GM19043 (cell line): ENCODE data around the gene PYROXD2.

Experiments
- ATAC-seq: cut with Tn5 transposase; IDR thresholded peaks from one replicate; pipeline ENCODE4 v1.9.1; 2021; ENCODE audit warnings: low read depth; ENCODE audit not compliant: unreplicated experiment

Gene PYROXD2

DNA sequence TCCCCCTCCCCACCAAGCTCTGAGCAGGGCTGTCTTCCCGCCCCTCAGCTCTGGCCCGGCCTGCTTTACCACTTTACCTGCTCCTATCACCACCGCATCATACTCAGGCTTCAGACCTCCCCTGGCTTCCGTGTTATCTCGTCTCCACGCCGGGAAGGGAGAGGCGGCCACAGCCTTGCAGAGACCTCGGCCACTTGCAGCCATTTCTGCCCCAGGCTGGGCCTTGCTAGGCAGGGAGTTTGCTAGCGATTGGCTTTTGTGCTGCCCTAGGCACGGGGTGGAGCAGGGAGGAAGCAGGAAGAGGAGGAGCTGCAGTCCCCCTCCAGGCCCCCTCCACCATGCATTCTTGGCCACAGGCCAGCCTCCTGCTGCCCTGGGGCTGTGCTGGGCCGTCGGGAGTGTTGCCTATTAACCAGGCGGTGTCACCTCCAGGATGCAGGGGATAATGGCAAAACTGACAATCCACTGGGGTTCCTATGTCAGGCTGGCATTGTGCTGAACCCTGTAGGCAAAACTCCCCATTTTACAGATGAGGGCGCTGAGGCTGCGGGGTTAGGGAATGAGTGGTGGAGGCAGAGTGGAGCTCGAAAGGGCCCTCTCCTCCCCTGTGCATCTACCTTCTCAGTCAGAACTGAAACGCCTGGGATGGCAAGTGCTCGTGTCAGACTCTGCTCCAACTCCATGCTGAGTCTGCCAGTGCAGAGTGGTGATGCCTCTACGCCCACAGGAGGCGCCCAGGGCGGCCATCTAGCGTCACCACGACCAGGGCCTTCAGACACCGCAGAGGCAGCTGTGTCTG lies at the start of gene PYROXD2:
PYROXD2 (minus strand) TSS at position 251 of the 799 bp plus-strand sequence; CDS start at position 204, 47 bp downstream.
- peak; percentile 62 for ATAC-seq

DNA sequence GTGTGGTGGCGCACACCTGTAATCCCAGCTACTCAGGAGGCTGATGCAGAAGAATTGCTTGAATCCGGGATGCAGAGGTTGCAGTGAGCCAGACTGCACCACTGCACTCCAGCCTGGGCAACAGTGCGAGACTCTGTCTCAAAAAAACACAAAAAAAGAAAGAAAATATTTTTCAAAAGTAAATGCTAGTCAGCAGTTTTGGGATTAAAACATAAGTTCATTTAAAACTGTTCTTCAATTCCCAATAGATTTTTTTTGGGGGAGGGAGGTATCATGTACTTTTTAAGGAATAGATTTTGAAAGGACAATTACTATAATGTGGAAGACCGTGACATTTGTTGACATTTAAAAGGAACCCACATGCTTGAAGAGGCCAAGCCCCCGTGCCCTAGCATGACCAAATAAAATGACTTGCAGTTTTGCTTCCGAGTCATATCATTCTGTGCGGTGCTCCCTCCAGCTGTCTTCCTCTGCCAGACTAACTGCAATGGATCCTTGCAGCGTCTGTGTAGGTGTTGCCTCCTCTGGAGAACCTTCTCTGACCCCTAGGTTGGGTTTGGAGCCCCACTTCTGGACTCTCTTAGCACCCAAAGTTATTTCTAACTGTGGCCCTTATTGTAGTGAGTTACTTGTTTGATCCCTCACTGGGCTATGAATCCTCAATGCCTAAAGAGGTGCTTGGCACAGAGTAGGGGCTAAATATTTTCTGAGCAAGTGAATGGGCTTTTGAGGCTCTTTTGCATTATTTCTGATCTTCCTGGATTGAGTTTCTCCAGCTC lies 49.2 kb upstream of the PYROXD2 start:
- ATAC-seq: no peak

DNA sequence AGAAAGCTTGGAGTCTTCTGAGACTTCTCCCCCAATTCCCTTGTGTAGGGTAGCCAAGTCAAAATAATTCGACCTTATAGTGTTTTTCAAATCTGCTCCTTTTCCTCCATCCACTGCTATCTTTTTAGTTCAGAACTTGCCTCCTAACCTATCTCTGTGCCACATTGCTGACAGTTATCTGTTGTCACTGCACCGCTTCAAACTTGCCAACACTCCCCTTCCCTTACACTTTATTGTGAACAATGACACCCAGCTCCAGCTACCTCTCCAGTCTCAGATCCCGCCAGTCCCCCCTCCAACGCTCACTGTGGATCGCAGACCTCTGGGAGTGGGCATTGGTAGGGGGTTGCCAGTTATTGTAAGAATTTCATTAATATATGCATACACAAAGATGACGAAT lies 48.0 kb upstream of the PYROXD2 start:
- no peak for ATAC-seq

DNA sequence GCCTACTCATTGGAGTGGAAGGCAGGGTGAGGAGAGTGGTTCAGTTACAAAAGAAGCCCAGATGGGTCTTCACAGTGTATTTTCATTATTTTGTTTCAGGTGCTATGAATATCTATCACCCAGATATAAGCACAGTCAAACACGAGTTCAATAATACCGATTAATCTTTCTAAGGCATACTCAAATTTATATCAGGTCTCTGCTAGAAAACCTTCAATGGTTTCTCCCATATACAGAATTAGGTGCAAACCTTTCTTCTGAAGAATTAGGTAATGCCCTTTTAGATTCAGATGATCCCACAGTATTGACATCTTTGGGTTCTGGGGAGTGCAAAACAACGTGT lies 46.5 kb upstream of the PYROXD2 start:
- no peak for ATAC-seq

DNA sequence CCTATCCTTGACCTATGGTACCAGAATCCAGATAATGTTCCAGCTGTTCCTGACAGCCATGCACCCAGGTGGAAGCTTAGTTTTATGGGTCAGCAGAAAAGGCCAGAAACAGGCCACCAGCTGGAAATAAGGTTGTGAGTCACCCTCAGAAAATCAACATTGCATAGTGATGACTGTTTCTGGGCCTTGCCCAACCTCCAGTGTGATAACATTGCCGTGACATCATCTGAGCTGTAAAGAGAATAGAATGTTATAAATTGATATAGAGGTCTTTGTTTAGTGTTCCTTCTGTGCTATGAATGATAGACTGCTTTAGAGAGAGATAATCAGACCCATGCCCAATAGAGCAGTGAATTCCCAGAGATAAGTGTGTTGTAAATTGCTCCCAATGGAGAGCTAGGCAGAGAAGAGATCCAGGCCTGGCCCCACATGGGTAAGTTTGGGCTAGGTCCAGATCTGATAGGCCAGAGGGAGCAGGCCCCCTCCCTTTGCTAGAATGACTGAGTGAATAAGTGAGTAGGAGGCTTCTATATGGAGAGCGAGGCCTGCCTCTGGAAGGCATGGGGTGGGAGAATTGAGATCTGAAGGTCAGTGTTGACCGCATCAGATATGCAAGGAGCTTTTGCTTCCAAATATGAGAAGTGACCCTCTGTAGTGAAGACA lies 46.0 kb upstream of the PYROXD2 start:
- no peak for ATAC-seq

DNA sequence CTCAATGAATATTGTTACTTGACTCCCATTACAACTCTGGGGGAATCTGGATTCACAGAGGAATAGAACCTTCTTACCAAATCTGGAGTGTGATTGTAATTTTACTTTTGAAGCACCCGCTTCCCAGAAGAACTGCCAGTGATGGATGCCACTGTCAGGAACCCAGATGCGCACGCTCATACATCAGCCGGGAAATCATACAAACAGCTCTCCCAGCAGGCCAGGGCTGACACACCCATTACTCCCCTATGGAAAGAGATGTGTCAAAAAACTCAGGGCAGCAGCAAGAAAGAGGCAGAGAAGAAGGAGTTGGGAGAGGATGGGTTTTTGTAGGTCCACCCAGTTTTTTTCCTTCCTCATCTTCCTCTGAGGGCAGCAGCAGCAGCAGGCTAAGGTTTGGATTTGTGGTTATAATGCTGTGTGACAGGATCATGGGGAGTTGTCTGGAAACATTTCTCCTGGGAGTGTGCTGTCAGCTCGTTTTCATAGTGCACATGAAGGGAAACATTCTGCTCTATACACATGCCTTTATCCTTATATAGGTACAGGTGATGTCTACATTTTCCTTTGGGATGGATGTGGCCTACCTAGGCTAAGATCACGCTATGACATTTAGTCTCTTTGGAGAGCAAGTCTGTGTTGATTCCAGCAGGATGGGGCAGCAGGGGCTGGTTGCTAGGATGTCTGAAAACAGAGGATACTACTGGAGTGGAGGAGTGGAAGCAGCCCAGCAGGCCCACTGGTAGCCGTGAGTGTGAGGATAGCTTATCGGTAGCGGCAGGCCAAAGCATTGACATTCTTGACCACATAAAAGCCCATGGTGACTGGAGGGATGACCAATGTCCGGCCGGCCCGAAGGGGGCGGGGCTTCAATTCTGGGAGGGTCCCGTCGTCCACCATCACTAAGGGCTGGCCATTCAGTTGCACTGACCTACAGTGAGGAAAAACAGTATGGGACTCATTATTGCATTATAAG lies 44.1 kb upstream of the PYROXD2 start:
- no peak for ATAC-seq

DNA sequence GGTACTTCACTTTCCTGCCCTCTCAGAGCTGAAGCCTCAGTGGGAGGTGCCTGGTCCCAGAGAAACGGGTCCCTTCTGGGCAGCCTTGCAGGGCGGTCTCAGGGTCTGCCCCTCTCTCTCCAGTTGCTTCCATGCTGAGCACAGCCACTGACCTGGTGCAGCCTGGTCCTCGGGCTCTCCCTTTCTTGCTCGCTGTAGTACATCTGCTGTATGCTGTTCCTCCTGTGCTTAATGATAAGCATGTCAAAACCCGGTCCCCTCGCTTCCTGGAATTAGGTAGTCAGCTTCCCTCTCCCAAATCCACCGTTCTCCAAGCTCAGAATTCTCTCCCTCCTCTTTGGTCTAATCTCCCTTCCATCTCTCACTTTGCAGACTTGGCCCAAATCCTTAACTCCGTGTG lies 42.7 kb upstream of the PYROXD2 start:
- ATAC-seq: no peak

DNA sequence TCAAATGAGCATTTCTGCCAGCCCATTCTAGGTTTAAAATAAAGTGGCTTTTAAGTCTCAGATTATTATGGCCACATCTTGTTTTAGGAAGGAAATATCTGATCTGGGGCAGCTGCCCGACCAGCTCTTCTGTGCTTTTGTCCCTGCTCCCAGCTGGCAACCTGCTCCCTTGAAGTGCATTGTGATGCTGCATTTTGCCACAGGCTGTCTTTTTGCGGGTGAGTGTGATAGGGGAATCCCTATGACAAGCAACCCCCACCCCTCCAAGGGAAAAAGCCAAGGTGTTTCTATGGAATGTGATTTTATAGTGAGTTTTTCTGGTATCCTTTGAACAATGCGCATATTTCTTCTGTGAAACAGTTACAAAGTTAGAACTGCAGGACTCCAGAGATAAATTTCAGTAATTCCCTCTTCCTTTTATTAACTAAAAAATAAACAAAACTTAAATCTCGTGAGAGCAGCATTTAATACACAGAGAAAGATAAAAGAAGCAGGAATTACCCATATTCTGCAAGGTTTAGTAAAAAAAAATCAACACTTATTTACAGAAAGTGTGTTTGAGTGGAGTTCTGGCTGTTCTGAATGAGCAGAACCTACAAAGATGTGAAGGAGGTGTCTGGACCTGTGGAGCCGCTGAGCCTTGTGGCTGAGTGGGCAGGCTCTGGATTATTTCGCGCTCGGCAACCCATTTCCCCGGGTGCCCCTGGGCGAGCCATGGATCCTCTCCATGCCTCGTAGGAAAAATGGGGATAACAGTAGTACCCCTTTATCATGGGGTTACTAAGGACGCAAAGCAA lies 41.9 kb upstream of the PYROXD2 start:
- ATAC-seq: no peak

DNA sequence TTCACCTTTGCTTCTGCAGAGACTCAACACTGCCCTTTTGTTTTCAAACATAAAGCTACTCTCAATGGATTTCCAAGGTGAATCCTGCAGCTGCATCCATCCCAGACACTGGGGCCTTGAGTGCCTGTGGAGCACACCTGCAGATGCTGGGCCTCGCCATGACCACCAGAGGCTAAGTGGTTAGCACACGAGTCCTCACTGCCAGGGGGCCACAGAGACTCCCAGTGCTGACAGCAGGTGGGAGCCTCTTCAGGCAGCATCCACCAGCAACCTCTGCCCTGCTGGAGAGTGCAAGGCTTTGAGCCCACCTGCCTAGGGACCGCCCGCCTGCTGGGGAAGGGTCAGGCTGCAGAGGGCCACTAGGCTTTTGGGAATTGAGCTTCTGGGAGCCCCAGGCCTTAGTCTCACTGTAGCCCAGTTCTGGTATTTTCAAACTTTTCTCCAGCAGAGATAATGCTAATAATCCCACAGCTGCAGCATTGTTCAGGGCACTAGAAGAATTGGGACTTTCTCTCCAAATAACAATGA lies 41.1 kb upstream of the PYROXD2 start:
- no peak for ATAC-seq

DNA sequence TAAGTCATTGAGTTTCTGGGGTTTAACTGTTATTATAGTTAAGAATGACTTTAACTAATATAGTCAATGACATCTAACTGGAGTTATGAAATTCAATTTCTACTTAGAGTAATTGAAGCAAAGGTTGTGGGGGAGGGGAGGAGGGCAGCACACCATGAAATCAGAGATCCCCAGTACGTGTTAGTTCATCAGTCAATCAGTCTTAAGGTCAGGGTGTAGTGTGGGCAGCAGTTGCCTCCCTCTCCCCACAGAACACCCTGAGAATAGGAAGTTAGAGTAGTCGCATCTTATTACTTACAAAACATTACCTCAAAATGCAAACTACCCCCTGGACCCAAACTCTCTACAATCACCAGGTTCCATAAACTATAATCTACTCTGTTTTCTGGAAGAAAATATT lies 38.7 kb upstream of the PYROXD2 start:
- ATAC-seq: no peak

DNA sequence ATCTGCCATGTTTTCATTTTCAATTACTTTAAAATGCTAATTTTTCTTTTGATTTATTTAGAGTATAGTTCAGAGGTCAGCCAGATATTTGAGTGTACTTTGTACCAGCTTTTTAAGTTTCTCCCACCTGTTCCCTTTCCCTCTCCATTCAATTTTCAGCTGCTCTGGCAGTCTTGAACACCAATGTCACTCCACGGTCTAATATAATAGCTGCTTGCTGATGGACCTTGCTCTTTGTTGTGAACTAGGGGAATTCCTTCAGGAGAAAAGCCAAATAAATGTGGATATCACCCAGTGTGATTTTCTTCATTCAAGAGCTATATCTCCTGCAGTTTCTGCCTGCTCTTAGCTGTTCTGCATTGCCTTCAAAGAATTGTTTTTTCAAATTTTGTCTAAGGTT lies 35.6 kb upstream of the PYROXD2 start:
- no peak for ATAC-seq

DNA sequence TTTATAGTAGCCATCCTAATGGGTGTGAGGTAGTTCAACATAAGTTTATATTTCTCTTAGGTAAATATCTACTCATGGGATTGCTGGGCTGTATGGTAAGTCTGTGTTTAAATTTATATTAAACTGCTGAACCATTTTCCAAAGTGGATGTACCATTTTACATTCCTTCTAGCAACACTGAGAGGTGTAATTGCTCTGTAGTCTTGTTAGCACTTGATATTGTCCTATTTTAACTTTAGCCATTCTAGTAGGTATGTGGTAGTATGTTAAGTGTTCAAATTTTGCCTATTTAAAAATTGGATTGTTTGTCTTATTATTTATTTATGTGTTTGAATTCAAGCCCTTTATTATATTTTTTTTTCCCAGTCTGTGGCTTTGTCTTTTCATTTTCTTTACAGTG lies 34.3 kb upstream of the PYROXD2 start:
- ATAC-seq: no peak

DNA sequence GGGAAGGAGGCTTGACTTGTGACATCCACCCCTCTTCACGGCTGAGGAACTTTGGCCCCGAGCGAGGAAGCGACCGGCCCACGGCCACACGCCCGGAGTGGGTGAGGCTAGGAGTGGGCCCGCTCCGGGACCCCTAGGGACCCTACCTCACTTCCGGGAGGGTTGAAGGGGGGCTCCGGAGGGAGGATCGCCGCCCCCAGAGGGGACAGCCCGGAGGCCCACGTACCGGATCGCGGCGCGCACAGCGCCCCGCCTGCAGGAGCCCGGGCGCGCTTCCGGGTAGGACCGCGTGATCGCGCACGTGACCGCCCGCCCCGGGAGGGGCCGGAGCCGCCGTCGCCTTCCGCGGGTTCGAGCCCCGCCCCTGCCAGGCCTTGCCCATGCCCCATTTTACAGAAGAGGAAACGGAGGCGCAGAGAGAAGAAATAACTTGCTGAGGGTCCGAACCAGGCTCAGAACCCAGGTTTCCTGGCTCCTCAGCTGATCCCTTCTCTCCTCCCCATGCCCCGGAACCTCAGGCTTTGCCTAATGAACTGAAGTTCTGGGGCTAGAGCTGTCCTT lies 31.8 kb upstream of the PYROXD2 start, which contains the start of gene HPS1:
HPS1 (minus strand) TSS at position 275 of the 561 bp plus-strand sequence. CDS start 3,695 bp downstream, outside the sequence.
- peak; percentile 86 for ATAC-seq

DNA sequence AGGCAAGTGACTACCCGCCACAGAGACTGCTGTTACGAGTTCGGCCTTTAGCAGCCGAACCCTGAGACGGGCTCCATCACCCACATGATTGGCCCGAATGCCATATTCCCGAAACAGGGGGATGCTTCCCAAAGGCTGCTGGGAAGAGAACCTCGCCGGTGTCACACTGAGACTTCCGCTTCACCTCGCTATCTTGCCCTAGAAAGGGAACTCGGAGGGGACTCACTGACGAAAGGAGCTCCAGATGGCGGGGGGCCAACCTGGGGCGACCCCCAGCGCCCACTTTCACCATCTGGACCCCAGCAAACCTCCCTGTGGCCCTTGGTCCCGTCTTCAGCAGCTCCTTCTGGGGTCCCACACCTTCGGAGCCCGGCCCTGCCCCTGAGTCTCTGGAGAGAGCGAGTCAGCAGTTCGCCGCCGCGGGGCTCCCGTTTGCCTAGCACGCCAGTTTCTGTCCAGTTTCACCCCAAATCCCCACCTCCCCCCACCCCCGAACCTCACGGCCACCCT lies 31.2 kb upstream of the PYROXD2 start:
- peak; percentile 8 for ATAC-seq

DNA sequence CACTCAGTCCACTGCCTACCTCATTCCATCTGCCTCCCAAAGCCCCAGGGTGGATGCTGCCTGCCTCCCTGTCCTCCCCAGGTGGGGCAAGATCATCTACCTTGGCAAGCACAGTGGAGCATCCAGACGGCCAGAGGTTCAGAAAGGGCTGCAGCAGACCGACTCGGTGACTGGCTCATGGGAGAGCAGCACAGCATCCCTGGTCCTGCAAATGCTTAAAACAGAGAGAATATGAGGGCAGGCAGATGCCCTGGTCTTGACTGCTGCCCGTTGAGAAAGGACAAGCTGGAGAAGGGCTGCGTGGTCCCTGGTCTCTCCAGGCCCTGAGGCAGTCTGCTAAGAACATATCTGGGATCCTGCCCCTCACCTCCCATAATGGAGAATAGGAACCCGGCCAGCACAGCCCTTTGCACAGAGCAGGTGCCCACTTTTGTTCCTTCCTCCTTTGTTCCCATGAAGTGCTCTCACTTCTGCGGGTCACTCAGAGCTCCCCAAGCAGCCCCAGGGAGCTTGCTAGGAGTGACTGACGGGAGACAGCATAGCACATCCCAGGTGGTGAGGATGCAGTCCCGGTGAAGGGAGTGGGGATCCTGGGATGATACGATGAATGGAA lies 30.3 kb upstream of the PYROXD2 start:
- no peak for ATAC-seq

DNA sequence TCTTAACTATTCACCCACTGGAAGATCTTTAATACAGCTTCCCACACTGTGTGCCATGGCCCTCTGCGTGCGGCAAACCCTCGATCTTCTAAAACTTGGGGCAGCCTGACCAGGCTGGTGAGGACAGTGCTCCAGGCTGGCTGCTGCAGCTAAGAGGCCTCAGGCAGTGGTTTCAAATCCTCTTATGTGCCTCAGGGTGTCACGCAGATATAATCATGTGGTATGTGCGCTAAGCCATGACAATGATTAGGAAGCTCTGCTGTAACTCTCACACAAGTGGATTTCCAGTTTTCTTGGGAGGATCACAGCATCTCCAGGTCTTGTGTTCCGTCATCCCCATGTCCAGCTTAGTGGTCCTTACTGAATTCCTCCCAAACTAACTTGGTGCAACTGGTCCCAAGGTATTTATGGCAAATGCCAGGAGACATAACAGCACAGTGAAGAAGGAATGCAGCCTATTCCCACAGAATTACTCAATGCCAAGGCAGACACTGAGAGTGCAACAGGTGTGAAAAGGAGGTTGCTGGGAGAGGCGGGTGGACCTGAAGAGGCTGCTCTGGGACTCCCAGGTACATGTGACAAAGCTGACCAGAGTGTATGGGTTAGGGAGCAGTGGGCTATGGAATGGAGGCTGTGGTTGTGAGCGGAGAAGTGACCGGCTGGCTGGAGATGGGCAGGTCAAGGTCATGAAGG lies 29.5 kb upstream of the PYROXD2 start:
- no peak for ATAC-seq

DNA sequence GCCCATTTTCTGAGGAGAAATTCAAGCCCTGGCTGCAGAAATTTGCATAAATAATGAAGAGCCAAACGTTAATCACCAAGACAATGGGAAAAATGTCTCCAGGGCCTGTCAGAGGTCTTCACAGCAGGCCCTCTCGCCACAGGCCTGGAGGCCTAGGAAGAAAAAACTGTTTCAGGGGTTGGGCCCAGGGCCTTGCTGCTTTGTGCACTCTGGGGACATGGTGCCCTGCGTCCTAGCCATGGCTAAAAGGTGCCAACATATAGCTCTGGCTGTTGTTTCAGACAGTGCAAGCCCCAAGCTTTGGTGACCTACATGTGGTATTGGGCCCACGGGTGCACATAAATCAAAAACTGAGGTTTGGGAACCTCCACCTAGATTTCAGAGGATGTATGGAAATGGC lies 23.7 kb upstream of the PYROXD2 start:
- ATAC-seq: no peak

DNA sequence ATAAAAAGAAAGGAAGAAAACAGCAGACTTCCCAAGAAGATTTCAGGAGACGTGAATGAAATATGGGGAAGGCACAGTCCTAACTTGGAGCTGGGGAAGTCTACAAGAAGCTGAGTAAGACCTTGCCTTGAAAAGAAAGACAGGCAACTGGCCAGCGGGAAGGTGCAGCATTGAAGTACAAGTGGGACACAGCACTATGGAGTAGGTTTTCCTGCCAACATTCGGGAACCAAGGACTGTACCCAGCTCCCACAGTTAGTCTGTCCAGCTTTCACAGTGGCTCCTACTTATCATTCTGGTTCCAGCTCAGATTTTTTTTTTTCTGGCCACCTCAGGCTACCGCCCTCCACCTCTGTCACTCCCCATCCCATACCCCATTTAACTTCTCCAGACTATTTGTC lies 21.7 kb upstream of the PYROXD2 start:
- ATAC-seq: no peak
